Measurements from ENCODE around the gene SMIM44.

Gene SMIM44

DNA sequence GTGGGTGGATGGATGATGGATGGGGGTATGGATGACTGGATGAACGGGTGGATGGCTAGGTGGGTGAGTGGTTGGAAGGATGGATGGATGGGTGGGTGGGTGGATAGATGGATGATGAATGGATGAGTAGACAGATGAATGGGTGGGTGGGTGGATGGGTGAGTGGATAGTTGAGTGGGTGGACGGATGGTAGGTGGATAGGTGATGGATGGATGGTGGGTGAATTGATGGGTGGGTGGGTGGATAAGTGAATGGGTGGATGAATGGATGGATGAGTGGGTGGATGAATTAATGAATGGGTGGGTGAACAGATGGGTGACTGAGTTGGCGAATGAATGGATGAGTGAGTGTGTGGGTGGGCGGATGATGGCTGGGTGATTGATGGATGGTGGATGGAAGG is 7.8 kb downstream of the SMIM44 start:
- TF ChIP-seq, protein P1, sequence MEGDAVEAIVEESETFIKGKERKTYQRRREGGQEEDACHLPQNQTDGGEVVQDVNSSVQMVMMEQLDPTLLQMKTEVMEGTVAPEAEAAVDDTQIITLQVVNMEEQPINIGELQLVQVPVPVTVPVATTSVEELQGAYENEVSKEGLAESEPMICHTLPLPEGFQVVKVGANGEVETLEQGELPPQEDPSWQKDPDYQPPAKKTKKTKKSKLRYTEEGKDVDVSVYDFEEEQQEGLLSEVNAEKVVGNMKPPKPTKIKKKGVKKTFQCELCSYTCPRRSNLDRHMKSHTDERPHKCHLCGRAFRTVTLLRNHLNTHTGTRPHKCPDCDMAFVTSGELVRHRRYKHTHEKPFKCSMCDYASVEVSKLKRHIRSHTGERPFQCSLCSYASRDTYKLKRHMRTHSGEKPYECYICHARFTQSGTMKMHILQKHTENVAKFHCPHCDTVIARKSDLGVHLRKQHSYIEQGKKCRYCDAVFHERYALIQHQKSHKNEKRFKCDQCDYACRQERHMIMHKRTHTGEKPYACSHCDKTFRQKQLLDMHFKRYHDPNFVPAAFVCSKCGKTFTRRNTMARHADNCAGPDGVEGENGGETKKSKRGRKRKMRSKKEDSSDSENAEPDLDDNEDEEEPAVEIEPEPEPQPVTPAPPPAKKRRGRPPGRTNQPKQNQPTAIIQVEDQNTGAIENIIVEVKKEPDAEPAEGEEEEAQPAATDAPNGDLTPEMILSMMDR (IDR thresholded peaks at IDR 0.05): no peak

DNA sequence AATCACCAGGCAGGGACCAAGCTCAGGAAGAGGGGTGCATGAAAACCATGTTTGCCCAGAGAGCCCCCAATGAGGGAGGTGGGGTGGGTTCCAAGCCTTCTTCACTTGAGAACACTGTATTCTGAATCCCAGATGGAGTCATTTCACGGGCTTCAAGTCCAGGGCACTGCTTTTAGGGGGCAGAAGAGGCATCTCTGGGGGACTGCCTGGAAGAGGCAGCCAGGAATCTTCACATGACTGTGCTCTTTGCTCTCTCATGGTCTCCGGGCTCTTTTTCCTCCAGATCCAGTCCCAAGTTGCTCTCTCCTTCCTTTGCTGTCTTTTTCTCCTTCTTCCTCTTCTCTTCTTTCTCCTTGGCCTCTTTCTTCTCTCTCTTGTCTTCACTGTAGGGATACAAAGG is 8.6 kb downstream of the SMIM44 start:
- TF ChIP-seq, protein P1 (IDR thresholded peaks at IDR 0.05): no peak

DNA sequence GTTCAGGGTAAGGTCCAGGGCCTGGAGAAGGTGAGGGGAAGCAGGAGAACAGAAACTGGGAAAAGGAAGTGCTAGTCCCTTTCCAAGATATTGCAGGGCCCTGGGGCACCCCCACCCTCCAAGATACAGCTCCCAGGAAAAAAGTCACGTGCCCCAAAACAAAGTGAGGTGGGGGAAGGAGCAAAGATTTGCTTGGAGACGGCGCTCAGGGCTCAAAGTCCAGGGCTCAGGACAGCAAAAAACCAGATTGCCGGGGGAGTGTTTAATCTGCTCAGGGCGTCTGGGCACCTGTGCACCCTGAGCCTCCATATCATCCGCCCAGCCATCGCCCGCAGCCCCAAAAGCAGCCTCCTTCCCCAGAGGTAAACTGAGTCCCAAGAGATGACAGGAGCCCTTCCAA is 9.2 kb downstream of the SMIM44 start:
- TF ChIP-seq, protein P1 (IDR thresholded peaks at IDR 0.05): no peak

DNA sequence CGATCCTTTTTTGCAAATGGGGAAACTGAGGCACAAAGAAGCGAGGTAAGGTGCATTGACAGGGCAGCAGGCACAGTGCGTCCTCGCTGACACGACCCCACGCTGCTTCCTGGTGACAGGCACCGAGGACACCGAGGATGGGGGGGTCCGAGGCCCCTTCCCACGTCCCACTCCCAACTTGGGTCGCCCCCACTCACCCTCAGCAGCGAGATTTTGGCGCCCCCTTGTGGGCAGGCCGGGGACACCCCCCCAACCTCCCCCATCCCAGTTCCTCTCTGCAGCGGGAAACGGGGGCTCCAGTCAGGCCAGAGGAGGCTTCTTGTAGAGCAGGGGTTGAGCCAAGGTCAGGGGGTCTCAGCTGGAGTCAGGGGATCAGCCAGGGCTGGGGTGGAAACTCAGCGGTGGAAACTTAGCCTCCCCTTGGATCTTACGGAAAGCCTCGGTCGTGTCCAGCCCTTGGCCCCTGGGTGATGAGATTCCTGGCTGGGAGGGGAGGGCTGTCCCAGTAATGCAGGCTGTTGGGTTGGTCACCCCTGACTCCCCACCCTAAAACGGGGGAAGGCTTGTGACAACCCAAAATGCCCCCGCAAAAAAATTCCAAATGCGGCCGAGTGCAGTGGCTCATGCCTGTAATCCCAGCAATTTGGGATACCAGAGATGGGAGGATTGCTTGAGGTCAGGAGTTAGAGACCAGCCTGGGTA is 11.1 kb downstream of the SMIM44 start:
- TF ChIP-seq, protein P1 (IDR thresholded peaks at IDR 0.05): peak; percentile 96

DNA sequence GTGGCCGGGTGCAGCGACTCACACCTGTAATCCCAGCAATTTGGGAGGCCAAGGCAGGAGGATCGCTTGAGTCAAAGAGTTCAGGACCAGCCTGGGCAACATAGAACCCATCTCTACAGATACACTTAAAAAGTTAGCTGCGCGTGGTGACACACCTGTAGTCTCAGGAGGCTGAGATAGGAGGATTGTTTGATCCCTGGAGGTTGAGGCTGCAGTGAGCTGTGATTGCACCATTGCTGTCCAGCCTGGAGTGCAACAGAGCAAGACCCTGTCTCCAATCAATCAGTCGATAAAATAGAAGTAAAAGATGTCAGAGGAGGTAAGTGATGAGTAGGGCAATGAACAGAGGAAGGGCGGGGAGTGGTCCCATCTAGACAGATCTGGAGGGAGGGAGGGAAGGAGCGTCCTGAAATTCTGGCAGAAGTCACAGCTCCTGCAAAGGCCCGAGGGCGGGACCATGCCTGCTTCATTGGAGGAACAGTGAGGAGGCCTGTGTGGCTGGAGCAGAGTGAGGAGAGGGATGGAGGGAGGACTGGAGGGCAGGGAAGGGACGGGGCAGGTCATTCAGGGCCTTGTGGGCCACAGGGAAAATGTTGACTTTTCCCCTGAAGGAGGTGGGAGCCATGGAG is 12.6 kb downstream of the SMIM44 start:
- TF ChIP-seq, protein P1 (IDR thresholded peaks at IDR 0.05): no peak

DNA sequence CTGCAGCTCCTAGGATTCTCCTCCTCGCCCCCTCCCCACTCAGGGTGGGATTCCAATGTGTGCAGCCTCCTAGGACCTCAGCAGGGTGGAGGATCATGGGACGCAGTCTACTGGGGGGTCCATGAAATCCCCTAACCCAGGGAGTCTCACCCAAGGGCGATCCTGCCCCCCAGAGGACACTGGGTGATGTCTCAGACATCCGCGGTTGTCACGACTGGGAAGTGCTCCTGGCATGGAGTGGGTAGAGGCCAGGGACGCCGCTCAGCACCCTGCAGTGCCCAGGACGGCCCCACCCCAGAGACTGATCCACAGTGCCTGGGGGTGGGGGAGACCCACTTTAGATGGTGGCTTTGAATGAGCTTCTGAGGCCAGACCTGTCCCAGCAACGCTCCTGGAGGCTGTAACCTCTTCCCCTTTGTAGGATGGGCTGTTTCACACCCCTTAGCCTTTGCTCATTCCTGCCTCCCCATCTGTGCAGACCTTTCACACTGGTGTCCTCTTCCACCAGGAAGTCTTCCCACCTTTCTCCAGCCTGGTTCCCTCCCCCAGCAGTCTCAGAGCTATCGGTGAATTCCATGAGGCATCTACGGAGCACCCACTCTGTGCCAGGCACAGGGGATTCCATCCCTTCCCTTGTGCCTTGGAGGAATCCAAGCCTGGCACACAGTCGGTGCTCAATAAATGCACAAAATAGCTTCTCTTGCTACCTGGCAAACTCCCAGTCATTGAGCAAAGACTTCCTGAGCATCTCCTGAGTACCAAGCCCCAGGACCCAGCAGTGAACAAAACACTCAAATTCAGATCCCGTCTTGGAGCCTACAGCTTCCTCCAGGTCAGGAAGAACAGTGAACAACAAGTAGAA is 13.4 kb downstream of the SMIM44 start:
- TF ChIP-seq, protein P1 (IDR thresholded peaks at IDR 0.05): no peak

DNA sequence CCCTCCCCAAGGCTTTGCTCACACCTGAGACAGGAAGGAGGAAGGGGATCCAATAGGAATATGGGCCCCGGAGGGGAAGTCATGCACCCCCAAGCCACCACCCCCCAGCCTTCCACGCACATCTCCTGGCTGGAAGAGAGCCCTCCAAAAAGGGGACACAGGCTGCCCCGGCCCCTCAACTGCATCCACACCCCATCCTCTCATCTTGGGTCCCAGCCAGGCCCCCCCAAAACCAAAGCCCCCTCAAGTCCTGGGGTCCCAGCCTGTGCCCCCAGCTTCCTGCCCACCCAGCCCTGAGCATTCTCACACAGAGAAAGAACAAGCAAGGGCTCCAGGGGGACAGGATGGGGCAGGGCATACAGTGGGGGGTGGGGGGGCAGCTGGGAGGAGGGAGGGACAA is 15.0 kb downstream of the SMIM44 start:
- TF ChIP-seq, protein P1 (IDR thresholded peaks at IDR 0.05): no peak
